Measurements from ENCODE around the gene CARNS1. TPM values are rescaled to one million over a fixed set of nuclear protein-coding genes. Genes with fewer than 3 reads are reported as not detected.

The CARNS1 gene
- total RNA-seq, 2 experiments from 2014 or later: 0.76 to 1.1 TPM

GRCh38 chr11:67469508-67469811, 54.0 kb downstream of the CARNS1 start:
- no peaks in the 10 kb centered on the region for H3K9me3 Mint-ChIP-seq
- no peak for DNase-seq
- peak overlapping the region; percentile 61 for H3K27ac Mint-ChIP-seq
- H3K36me3 Mint-ChIP-seq (ENCODE audit: low read depth): peaks cover 8% of the 10 kb centered on the region
- ChIA-PET POLR2A (interaction anchor here (1.0 to 10.2 kb wide), 10 partner anchors 11 to 75 kb away, joined by 3 to 134 read pairs (median 6); partner anchors contain the start of genes AIP, GPR152, PPP1CA and PTPRCAP), CTCF (interaction anchor here (1.3 to 1.6 kb wide), 2 partner anchors 31 to 74 kb away, joined by 3 to 14 read pairs; partner anchors contain the start of gene PTPRCAP)
- peaks cover 37% of the 10 kb centered on the region for H3K4me1 Mint-ChIP-seq
- H3K4me3 Mint-ChIP-seq: peak overlapping the region; percentile 70
- no peaks in the 10 kb centered on the region for H3K27me3 Mint-ChIP-seq

DNA sequence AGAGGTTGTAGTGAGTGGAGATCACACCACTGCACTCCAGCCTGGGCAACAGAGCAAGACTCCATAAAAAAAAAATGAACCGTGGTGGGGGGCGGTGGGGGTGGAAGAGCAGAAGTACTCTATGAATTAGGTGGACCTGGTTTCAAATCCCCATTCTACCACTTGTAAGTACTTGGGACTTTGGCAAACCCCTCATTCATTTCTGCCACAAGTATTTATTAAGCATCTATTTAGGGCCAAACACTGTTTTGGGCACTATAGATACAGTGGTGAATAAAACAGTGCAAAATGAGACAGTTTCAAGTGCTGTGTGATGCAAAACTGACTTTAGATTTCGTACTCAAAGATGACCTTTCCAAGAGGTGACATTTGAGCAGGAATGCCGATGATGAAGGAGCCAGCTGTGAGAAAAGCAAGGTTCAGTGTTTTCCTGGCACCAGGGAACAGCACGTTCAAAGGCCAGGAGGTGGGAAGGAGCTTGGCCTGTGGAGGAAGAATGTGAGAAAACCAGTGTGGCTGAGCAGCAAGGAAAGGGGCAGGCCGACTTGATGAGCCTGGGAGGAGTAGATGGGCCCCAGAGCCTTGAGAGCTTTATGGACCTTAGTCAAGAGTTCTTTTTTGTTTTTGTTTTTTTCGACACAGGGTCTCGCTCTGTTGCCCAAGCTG, 55.0 kb downstream of the CARNS1 start:
- Mint-ChIP-seq H3K27me3 (no peaks in the 10 kb centered on the region), H3K36me3 (ENCODE audit: low read depth) (peaks cover 5% of the 10 kb centered on the region), H3K4me3 (no peak overlapping the region), H3K9me3 (no peaks in the 10 kb centered on the region), H3K4me1 (peaks cover 32% of the 10 kb centered on the region), H3K27ac (no peak overlapping the region)
- ChIA-PET CTCF (interaction anchor here (1.3 kb wide), 1 partner anchor 75 kb away, joined by 3 read pairs; no protein-coding TSS in a partner anchor), POLR2A (interaction anchor here (7.8 to 10.2 kb wide), 2 partner anchors 15 to 33 kb away, joined by 94 to 134 read pairs; partner anchors contain the start of genes AIP and PTPRCAP)
- DNase-seq: no peak

DNA sequence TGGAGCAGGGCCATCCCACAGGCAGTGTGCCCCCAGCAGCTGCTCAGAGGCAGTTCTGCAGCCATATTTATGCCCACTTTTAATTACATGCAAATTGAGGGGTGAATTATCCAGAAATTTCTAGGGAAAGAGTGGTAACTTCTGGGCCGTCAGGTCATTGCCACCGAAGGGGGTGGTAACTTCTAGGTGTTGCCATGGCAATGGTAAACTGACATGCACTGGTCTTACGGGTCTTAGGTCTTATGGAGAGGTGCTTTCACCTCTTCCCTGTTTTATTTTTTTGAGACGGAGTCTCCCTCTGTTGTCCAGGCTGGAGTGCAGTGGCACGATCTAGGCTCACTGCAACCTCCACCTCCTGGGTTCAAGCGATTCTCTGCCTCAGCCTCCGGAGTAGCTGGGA, 57.4 kb downstream of the CARNS1 start:
- Mint-ChIP-seq H3K36me3 (ENCODE audit: low read depth) (peaks cover 3% of the 10 kb centered on the region), H3K4me1 (peaks cover 13% of the 10 kb centered on the region), H3K4me3 (no peak overlapping the region), H3K9me3 (peaks cover 1% of the 10 kb centered on the region), H3K27ac (no peak overlapping the region), H3K27me3 (peaks cover 2% of the 10 kb centered on the region)
- no peak for DNase-seq
- ChIA-PET CTCF (no interaction called here), POLR2A (interaction anchor here (1.2 kb wide), 2 partner anchors 10 to 32 kb away, joined by 3 to 4 read pairs; partner anchors contain the start of gene AIP)

Other genes starting within 250 kb of the CARNS1 start
- 100 to 1,000 TPM; 333 to 338 TPM for gene GRK2, start 149.2 kb upstream of the CARNS1 start, total RNA-seq
- 100 to 1,000 TPM; 157 to 163 TPM for gene ANKRD13D, start 126.4 kb upstream of the CARNS1 start, total RNA-seq
- gene SSH3, start 112.1 kb upstream of the CARNS1 start, total RNA-seq: 10 to 100 TPM; 15.4 to 19.0 TPM
- 10 to 100 TPM; 74.0 to 74.1 TPM for gene POLD4, start 62.1 kb upstream of the CARNS1 start, total RNA-seq
- gene CLCF1, start 42.1 kb upstream of the CARNS1 start, total RNA-seq: under 1 TPM; 0.65 to 0.71 TPM
- gene RAD9A, start 23.7 kb upstream of the CARNS1 start, total RNA-seq: 10 to 100 TPM; 48.0 to 53.9 TPM
- gene PPP1CA, start 13.8 kb upstream of the CARNS1 start, total RNA-seq: 100 to 1,000 TPM; 308 to 315 TPM
- gene TBC1D10C, start 11.6 kb upstream of the CARNS1 start, total RNA-seq: 100 to 1,000 TPM; 285 to 310 TPM
- gene RPS6KB2, start 12.8 kb downstream of the CARNS1 start, total RNA-seq: 10 to 100 TPM; 56.9 to 57.1 TPM
- gene PTPRCAP, start 22.0 kb downstream of the CARNS1 start, total RNA-seq: 100 to 1,000 TPM; 398 to 401 TPM
- 100 to 1,000 TPM; 192 to 196 TPM for gene CORO1B, start 27.8 kb downstream of the CARNS1 start, total RNA-seq
- gene GPR152, start 37.1 kb downstream of the CARNS1 start, total RNA-seq: not detected
- 1 to 10 TPM; 2.3 to 3.3 TPM for gene CABP4, start 39.7 kb downstream of the CARNS1 start, total RNA-seq
- gene TMEM134, start 53.6 kb downstream of the CARNS1 start, total RNA-seq: 10 to 100 TPM; 36.3 to 37.6 TPM
- 100 to 1,000 TPM; 152 to 159 TPM for gene AIP, start 67.3 kb downstream of the CARNS1 start, total RNA-seq
- 100 to 1,000 TPM; 116 to 120 TPM for gene PITPNM1, start 89.7 kb downstream of the CARNS1 start, total RNA-seq
- 100 to 1,000 TPM; 116 to 119 TPM for gene CDK2AP2, start 92.5 kb downstream of the CARNS1 start, total RNA-seq
- not detected for gene CABP2, start 107.8 kb downstream of the CARNS1 start, total RNA-seq
- 100 to 1,000 TPM; 195 to 198 TPM for gene GSTP1, start 168.1 kb downstream of the CARNS1 start, total RNA-seq
- 100 to 1,000 TPM; 174 to 193 TPM for gene NDUFV1, start 191.3 kb downstream of the CARNS1 start, total RNA-seq
- 10 to 100 TPM in 1 of 2 experiments, 1 to 10 TPM in 1; 9.3 to 10.8 TPM for gene NUDT8, start 214.3 kb downstream of the CARNS1 start, total RNA-seq
- not detected for gene TBX10, start 224.1 kb downstream of the CARNS1 start, total RNA-seq
- under 1 TPM; 0.18 to 0.25 TPM for gene ACY3, start 235.1 kb downstream of the CARNS1 start, total RNA-seq

Measured in activated CD4-positive, alpha-beta memory T cell treated with anti-CD3 and anti-CD28 coated beads, Interleukin-2, amount 10 ng/mL, durations not matched to agents 7 days and 5 days (primary cell).